Measurements from ENCODE around the gene COX19.

- no peak for TF ChIP-seq POLR2A (IDR thresholded peaks at IDR 0.05; ENCODE audit: low read depth, low read length)
- TF ChIP-seq CTCF (IDR thresholded peaks at IDR 0.05; ENCODE audit: extremely low read depth in 1 of 2, insufficient read depth in 1 of 2, low read depth in 1 of 2, low read length in 2 of 2): no peak
- no peak for TF ChIP-seq EZH2 (IDR thresholded peaks at IDR 0.05; ENCODE audit: borderline replicate concordance, low read depth, low read length, severe bottlenecking)
- no peak for TF ChIP-seq MAX (IDR thresholded peaks at IDR 0.05; ENCODE audit: insufficient read depth, insufficient read length)
- no peak for TF ChIP-seq POLR2AphosphoS5 (IDR thresholded peaks at IDR 0.05; ENCODE audit: insufficient read depth, low read depth, low read length)
- no peak for TF ChIP-seq MYC (IDR thresholded peaks at IDR 0.05; ENCODE audit: low read depth, low read length)
- TF ChIP-seq JUN (IDR thresholded peaks at IDR 0.05; ENCODE audit: borderline replicate concordance, insufficient read depth, insufficient read length, low read depth): no peak
These were observed 36.1 kb upstream of the COX19 start for GRCh38 chr7:1011297-1012003.
